ENCODE data around the gene MAN1C1. TPM values are rescaled to one million over a fixed set of nuclear protein-coding genes. Genes with fewer than 3 reads are reported as not detected.

Gene MAN1C1
- total RNA-seq, 1 experiment from 2014 or later, result 1.2 TPM

GRCh38 chr1:25806418-25806817 is 189.8 kb downstream of the MAN1C1 start:
- Histone ChIP-seq H3K9me2 (ENCODE audit: insufficient read depth) (no peaks in the 10 kb centered on the region), H2AFZ (ENCODE audit: low read depth, low read length, poor library complexity, severe bottlenecking) (no peak overlapping the region), H3K9me3 (ENCODE audit: control insufficient read depth in 1 of 2, insufficient read depth in 1 of 2, low read depth in 1 of 2, low read length in 2 of 2) (no peaks in the 10 kb centered on the region), H3K27me3 (ENCODE audit: insufficient read depth, low read length) (no peaks in the 10 kb centered on the region), H3K36me3 (ENCODE audit: control insufficient read depth in 1 of 2, insufficient read depth in 2 of 2, low read length in 2 of 2) (no peaks in the 10 kb centered on the region; a peak in 1 of 4 replicates), H3K4me3 (replicated peaks in 1 of 2; ENCODE audit: low read depth in 1 of 2, low read length in 2 of 2) (no peak overlapping the region), H4K20me1 (ENCODE audit: insufficient read depth) (no peaks in the 10 kb centered on the region), H3K4me1 (ENCODE audit: control insufficient read depth in 1 of 2, insufficient read depth in 2 of 2, low read length in 2 of 2) (peaks cover 0 to 4% of the 10 kb centered on the region in 2 experiments; a peak in 1 of 4 replicates), H3K27ac (ENCODE audit: low read depth, low read length) (no peak overlapping the region), H3K9ac (ENCODE audit: low read length) (no peak overlapping the region), H3K4me2 (ENCODE audit: low read length) (no peak overlapping the region), H3K79me2 (ENCODE audit: insufficient read depth, low read length) (no peaks in the 10 kb centered on the region)
- ChIA-PET CTCF (no interaction called here), POLR2A (no interaction called here), RAD21 (ENCODE audit: low non-redundant PET in 1 of 2, low total read pairs in 2 of 2, uncharacterized antibody in 2 of 2, unreplicated experiment in 2 of 2) (no interaction called here)
- ATAC-seq (no peak), DNase-seq (ENCODE audit: low read depth, low spot score) (no peak)
- BruUV-seq (replicated peaks), result no TSS peak
- intact Hi-C loops (cut with micrococcal nuclease), result no loop called here
- TF ChIP-seq ZFX (IDR thresholded peaks at IDR 0.05) (no peak), JUND (IDR thresholded peaks at IDR 0.05) (no peak)

- Histone ChIP-seq H3K4me3 (replicated peaks in 1 of 2; ENCODE audit: low read depth in 1 of 2, low read length in 2 of 2) (no peak overlapping the region), H3K4me2 (ENCODE audit: low read length) (no peak overlapping the region), H4K20me1 (ENCODE audit: insufficient read depth) (no peaks in the 10 kb centered on the region), H3K4me1 (ENCODE audit: control insufficient read depth in 1 of 2, insufficient read depth in 2 of 2, low read length in 2 of 2) (peaks cover 0 to 4% of the 10 kb centered on the region in 2 experiments; a peak in 1 of 4 replicates), H3K9me3 (ENCODE audit: control insufficient read depth in 1 of 2, insufficient read depth in 1 of 2, low read depth in 1 of 2, low read length in 2 of 2) (no peaks in the 10 kb centered on the region), H3K79me2 (ENCODE audit: insufficient read depth, low read length) (no peaks in the 10 kb centered on the region), H3K9ac (ENCODE audit: low read length) (no peak overlapping the region), H3K27me3 (ENCODE audit: insufficient read depth, low read length) (no peaks in the 10 kb centered on the region), H2AFZ (ENCODE audit: low read depth, low read length, poor library complexity, severe bottlenecking) (no peak overlapping the region), H3K27ac (ENCODE audit: low read depth, low read length) (no peak overlapping the region), H3K36me3 (ENCODE audit: control insufficient read depth in 1 of 2, insufficient read depth in 2 of 2, low read length in 2 of 2) (no peaks in the 10 kb centered on the region; a peak in 1 of 4 replicates), H3K9me2 (ENCODE audit: insufficient read depth) (no peaks in the 10 kb centered on the region)
- no peak for DNase-seq (ENCODE audit: low read depth, low spot score)
- no peak for ATAC-seq
- ChIA-PET POLR2A (no interaction called here), RAD21 (ENCODE audit: low non-redundant PET in 1 of 2, low total read pairs in 2 of 2, uncharacterized antibody in 2 of 2, unreplicated experiment in 2 of 2) (no interaction called here), CTCF (interaction anchor here (0.8 to 1.4 kb wide), 2 partner anchors 10 kb away, joined by 3 to 4 read pairs; no protein-coding TSS in a partner anchor)
- BruUV-seq (replicated peaks), result no TSS peak
- intact Hi-C loops (cut with micrococcal nuclease), result no loop called here
- TF ChIP-seq MAX (IDR thresholded peaks at IDR 0.05) (no peak), SIN3A (IDR thresholded peaks at IDR 0.05; ENCODE audit: low read depth) (no peak), POLR2A (IDR thresholded peaks at IDR 0.05; ENCODE audit: borderline replicate concordance, extremely low read depth, insufficient read depth, insufficient read length) (no peak), CBX3 (IDR thresholded peaks at IDR 0.05; ENCODE audit: low read depth) (no peak), REST (IDR thresholded peaks at IDR 0.05; ENCODE audit: low read depth) (no peak), ZBTB33 (IDR thresholded peaks at IDR 0.05; ENCODE audit: extremely low read depth, insufficient replicate concordance, low read length) (no peak), ZFX (IDR thresholded peaks at IDR 0.05) (no peak), EZH2 (IDR thresholded peaks at IDR 0.05) (no peak), JUND (IDR thresholded peaks at IDR 0.05) (no peak), EGR1 (IDR thresholded peaks at IDR 0.05; ENCODE audit: low read depth) (no peak), ZNF274 (IDR thresholded peaks at IDR 0.05; ENCODE audit: low read depth, low read length) (no peak), POLR2AphosphoS5 (IDR thresholded peaks at IDR 0.05; ENCODE audit: low read depth, low read length) (no peak), ATF3 (IDR thresholded peaks at IDR 0.05) (no peak), SP1 (IDR thresholded peaks at IDR 0.05; ENCODE audit: low read depth) (no peak)
Measured at GRCh38 chr1:25807480-25808390, 191.1 kb downstream of the MAN1C1 start.

All from HCT116 (cell line).